SK-N-SH (cell line): ENCODE measurements around the gene TUSC1. TPM values are rescaled to one million over a fixed set of nuclear protein-coding genes. Genes with fewer than 3 reads are reported as not detected.

Source experiments
- CTCF ChIA-PET: fragments of 300-600, 350-600 bp; formaldehyde crosslinking; extraction: SDS; loops from one replicate; lab custom pipeline; 2021; lab: Yijun Ruan, JAX
- POLR2A ChIA-PET: fragments of 350-600 bp; sonication (Branson Sonifier 250); formaldehyde crosslinking; extraction: SDS; loops from one replicate; lab custom pipeline; 2020; ENCODE audit warnings: antibody characterized with exemption, inconsistent platforms; lab: Yijun Ruan, JAX
- DNase-seq: peaks from one replicate; pipeline ENCODE4 v3.0.0; 2012
- H2AFZ ChIP-seq: fragments of 200-600 bp; sonication (generic); 2 replicates; pipeline ENCODE4 v1.8.1; 2016; ENCODE audit warnings: antibody characterized with exemption, mild to moderate bottlenecking, low read depth
- H3F3A ChIP-seq: fragments of 200-600 bp; sonication (generic); replicated peaks from 2 replicates; pipeline ENCODE3; 2016; ENCODE audit warnings: antibody characterized with exemption, mild to moderate bottlenecking; ENCODE audit not compliant: insufficient read depth
- H3K27ac ChIP-seq, 2 experiments: fragments of 200-500 bp in 1 of 2; fragments of 200-600 bp in 1 of 2; sonication (Bioruptor generic) in 1 of 2; sonication (generic), shearing (Covaris generic) in 1 of 2; 2 replicates each; pipeline versions ENCODE4 v1.5.1 to v1.6.1; 2014 to 2016; ENCODE audit warnings: low read depth in 2 of 2, inconsistent platforms in 1 of 2, low read length in 1 of 2, mild to moderate bottlenecking in 1 of 2, mixed read lengths in 1 of 2
- H3K27me3 ChIP-seq: fragments of 200-600 bp; sonication (generic), shearing (Covaris generic); 2 replicates; pipeline ENCODE4 v1.6.1; 2016; ENCODE audit warnings: mixed run types; ENCODE audit not compliant: insufficient read depth
- H3K36me3 ChIP-seq, 2 experiments: fragments of 200-500 bp in 1 of 2; fragments of 200-600 bp in 1 of 2; sonication (Bioruptor generic) in 1 of 2; sonication (generic) in 1 of 2; replicated peaks in 1 of 2; 2 replicates each; pipeline versions ENCODE3 to v1.5.1; 2014 to 2016; ENCODE audit warnings: low read length in 1 of 2, mild to moderate bottlenecking in 1 of 2; ENCODE audit not compliant: insufficient read depth in 2 of 2, control insufficient read depth in 1 of 2
- H3K4me1 ChIP-seq, 2 experiments: fragments of 200-500 bp in 1 of 2; fragments of 200-600 bp in 1 of 2; sonication (Bioruptor generic) in 1 of 2; sonication (generic), shearing (Covaris generic) in 1 of 2; 2 replicates each; pipeline versions ENCODE4 v1.5.1 to v1.6.1; 2014 to 2016; ENCODE audit warnings: low read depth in 1 of 2, low read length in 1 of 2, mixed run types in 1 of 2; ENCODE audit not compliant: insufficient read depth in 2 of 2, control insufficient read depth in 1 of 2
- H3K4me2 ChIP-seq: fragments of 200-600 bp; sonication (generic), shearing (Covaris generic); 2 replicates; pipeline ENCODE4 v1.6.1; 2017; ENCODE audit warnings: mixed run types
- H3K4me3 ChIP-seq, 2 experiments: fragments of 200-500 bp in 1 of 2; fragments of 200-600 bp in 1 of 2; sonication (Bioruptor generic) in 1 of 2; sonication (generic), shearing (Covaris generic) in 1 of 2; 2 replicates each; pipeline versions ENCODE4 v1.5.1 to v1.8.1; 2014 to 2016; ENCODE audit warnings: low read depth in 2 of 2, inconsistent platforms in 1 of 2, low read length in 1 of 2, mild to moderate bottlenecking in 1 of 2, mixed read lengths in 1 of 2, moderate library complexity in 1 of 2
- H3K79me2 ChIP-seq: fragments of 200-600 bp; sonication (generic); 2 replicates; pipeline ENCODE4 v1.8.1; 2017; ENCODE audit warnings: mild to moderate bottlenecking; ENCODE audit not compliant: insufficient read depth
- H3K9ac ChIP-seq: fragments of 200-600 bp; sonication (generic); 2 replicates; pipeline ENCODE4 v1.6.1; 2017; ENCODE audit warnings: mixed run types
- H3K9me2 ChIP-seq: fragments of 200-600 bp; sonication (generic); 2 replicates; pipeline ENCODE4 v1.6.1; 2017; ENCODE audit warnings: mixed run types
- H3K9me3 ChIP-seq: fragments of 200-600 bp; sonication (generic); 2 replicates; pipeline ENCODE4 v1.6.1; 2017; ENCODE audit warnings: mixed run types, mild to moderate bottlenecking, moderate library complexity
- H4K20me1 ChIP-seq: fragments of 200-600 bp; sonication (generic); 2 replicates; pipeline ENCODE4 v1.6.1; 2017; ENCODE audit warnings: mild to moderate bottlenecking, mixed run types; ENCODE audit not compliant: insufficient read depth
- CTCF ChIP-seq: fragments of 200-600 bp; sonication (generic); IDR thresholded peaks from 2 replicates; pipeline ENCODE4 v1.6.1; 2017; ENCODE audit warnings: antibody characterized with exemption, mild to moderate bottlenecking, moderate library complexity
- EP300 ChIP-seq, 2 experiments: IDR thresholded peaks; 2 replicates each; pipeline versions ENCODE4 v1.4.0 to v1.6.1; 2012; ENCODE audit warnings: borderline replicate concordance in 1 of 2, low read depth in 1 of 2, low read length in 1 of 2
- EZH2phosphoT487 ChIP-seq: fragments of 200-600 bp; sonication (generic); IDR thresholded peaks from 2 replicates; pipeline ENCODE4 v1.6.1; 2017; ENCODE audit warnings: low read depth, mixed run types, mild to moderate bottlenecking, antibody characterized with exemption, moderate library complexity, borderline replicate concordance
- MXI1 ChIP-seq: IDR thresholded peaks from 2 replicates; pipeline ENCODE4 v1.6.1; 2012; ENCODE audit warnings: mild to moderate bottlenecking, low read depth, low read length, improper control_type of control experiment
- NFIC ChIP-seq: IDR thresholded peaks from 2 replicates; pipeline ENCODE4 v1.4.0; 2012; ENCODE audit warnings: borderline replicate concordance
- REST ChIP-seq: IDR thresholded peaks from 2 replicates; pipeline ENCODE4 v1.6.1; 2012; ENCODE audit warnings: mild to moderate bottlenecking, low read depth, low read length, moderate library complexity
- RFX5 ChIP-seq: IDR thresholded peaks from 2 replicates; pipeline ENCODE4 v1.6.1; 2012; ENCODE audit warnings: mild to moderate bottlenecking, improper control_type of control experiment, low read length
- RXRA ChIP-seq: IDR thresholded peaks from 2 replicates; pipeline ENCODE4 v1.4.0; 2012; ENCODE audit warnings: low read depth, mild to moderate bottlenecking, borderline replicate concordance
- SMC3 ChIP-seq: IDR thresholded peaks from 2 replicates; pipeline ENCODE4 v1.6.1; 2012; ENCODE audit warnings: low read depth, low read length, improper control_type of control experiment
- TEAD4 ChIP-seq: IDR thresholded peaks from 2 replicates; pipeline ENCODE4 v1.4.0; 2012; ENCODE audit warnings: mild to moderate bottlenecking, borderline replicate concordance; ENCODE audit not compliant: insufficient read depth
- USF1 ChIP-seq: IDR thresholded peaks from 2 replicates; pipeline ENCODE4 v1.4.0; 2012; ENCODE audit warnings: low read depth, borderline replicate concordance
- USF2 ChIP-seq: fragments of 150-350 bp; IDR thresholded peaks from 2 replicates; pipeline ENCODE4 v1.6.1; 2017; ENCODE audit warnings: antibody characterized with exemption, low read length, low read depth, borderline replicate concordance
- ZBTB33 ChIP-seq: IDR thresholded peaks from 2 replicates; pipeline ENCODE4 v1.4.0; 2012; ENCODE audit warnings: low read depth, borderline replicate concordance
- WGBS: methylation state at CpG from one replicate; pipeline ENCODE4 v1.1.6; 2017; ENCODE audit warnings: low lambda C conversion rate; 5-methylcytosine and 5-hydroxymethylcytosine counted together
- polyA plus RNA-seq, 3 experiments: library from polyadenylated mRNA; depleted of rRNA; stranded (reverse); fragments of >200 nt; gene quantifications; 2 replicates each; pipeline ENCODE4 v1.2.3, GENCODE V29; 2012

The TUSC1 gene
- polyA plus RNA-seq, 1 of the 3 experiments (the other 2 are of a cell fraction): 9.1 TPM

GRCh38 chr9:25658571-25658970 lies 19.7 kb downstream of the TUSC1 start (continued):
- no peak for TF ChIP-seq CTCF
- no peak for TF ChIP-seq REST

GRCh38 chr9:25654417-25654816 lies 23.8 kb downstream of the TUSC1 start:
- Histone ChIP-seq H4K20me1 (no peaks in the 10 kb centered on the region), H3K36me3 (no peaks in the 10 kb centered on the region), H3K27ac (no peak overlapping the region), H3K9ac (no peak overlapping the region), H3K9me3 (no peaks in the 10 kb centered on the region), H3F3A (no peaks in the 10 kb centered on the region), H3K4me1 (no peaks in the 10 kb centered on the region), H3K9me2 (no peaks in the 10 kb centered on the region), H3K4me2 (no peak overlapping the region), H3K79me2 (no peaks in the 10 kb centered on the region), H3K27me3 (no peaks in the 10 kb centered on the region), H2AFZ (no peak overlapping the region), H3K4me3 (no peak overlapping the region)
- 73% methylated on average over 2 of the region's 2 CpGs for WGBS
- no peak for DNase-seq
- ChIA-PET CTCF (interaction anchor here (0.9 kb wide), 1 partner anchor 9 kb away, joined by 3 read pairs; no protein-coding TSS in a partner anchor), POLR2A (no interaction called here)
- TF ChIP-seq USF2 (no peak), RXRA (no peak), USF1 (no peak), RFX5 (no peak), MXI1 (no peak), EZH2phosphoT487 (no peak), ZBTB33 (no peak), NFIC (no peak), SMC3 (no peak), TEAD4 (no peak), CTCF (no peak), EP300 (IDR thresholded peaks at IDR 0.05; ENCODE audit: borderline replicate concordance in 1 of 2, low read depth in 1 of 2, low read length in 1 of 2) (no peak), REST (no peak)
